GM12864 (cell line): ENCODE measurements around the gene CD19.

Experiments used
- DNase-seq: peaks from one replicate; pipeline ENCODE4 v3.0.0-alpha.2; 2011; ENCODE audit warnings: low read depth
- H3K4me3 ChIP-seq: 2 replicates; pipeline ENCODE4 v1.5.1; 2011; ENCODE audit warnings: mild to moderate bottlenecking, low read depth, low read length, control low read depth
- CTCF ChIP-seq: IDR thresholded peaks from 2 replicates; pipeline ENCODE4 v1.5.1; 2011; ENCODE audit warnings: low read depth, mild to moderate bottlenecking, moderate library complexity, low read length, control low read depth, inconsistent platforms; ENCODE audit errors: missing control alignments

Gene CD19

DNA sequence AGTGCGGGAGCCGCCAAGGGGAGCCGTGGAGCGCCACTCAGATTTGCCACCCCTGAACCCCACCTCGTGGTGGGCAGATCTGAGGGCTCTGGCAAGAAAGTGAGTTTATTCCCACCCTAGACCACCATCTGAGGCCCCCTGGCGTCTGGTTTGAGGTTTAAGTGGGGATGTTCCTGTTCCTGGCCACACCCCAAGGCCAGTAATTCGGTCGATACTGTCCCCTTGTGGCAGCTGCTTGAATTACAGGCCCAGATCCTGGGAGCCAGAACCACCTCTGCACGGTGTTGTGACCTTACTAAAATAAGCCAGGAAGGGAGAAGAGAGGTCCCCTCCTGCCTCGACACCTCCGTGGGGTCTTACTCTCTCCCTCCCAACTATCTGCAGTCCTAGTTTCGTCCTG, 49.7 kb downstream of the CD19 start:
- H3K4me3 ChIP-seq: no peak overlapping the region
- peak; percentile 92 for TF ChIP-seq CTCF
- DNase-seq: no peak

- TF ChIP-seq CTCF: no peak
- no peak for DNase-seq
- no peak overlapping the region for H3K4me3 ChIP-seq
Measured at GRCh38 chr16:28982418-28982817, 50.6 kb downstream of the CD19 start.

GRCh38 chr16:28982949-28983348, 51.2 kb downstream of the CD19 start:
- TF ChIP-seq CTCF: no peak
- H3K4me3 ChIP-seq: no peak overlapping the region
- no peak for DNase-seq

DNA sequence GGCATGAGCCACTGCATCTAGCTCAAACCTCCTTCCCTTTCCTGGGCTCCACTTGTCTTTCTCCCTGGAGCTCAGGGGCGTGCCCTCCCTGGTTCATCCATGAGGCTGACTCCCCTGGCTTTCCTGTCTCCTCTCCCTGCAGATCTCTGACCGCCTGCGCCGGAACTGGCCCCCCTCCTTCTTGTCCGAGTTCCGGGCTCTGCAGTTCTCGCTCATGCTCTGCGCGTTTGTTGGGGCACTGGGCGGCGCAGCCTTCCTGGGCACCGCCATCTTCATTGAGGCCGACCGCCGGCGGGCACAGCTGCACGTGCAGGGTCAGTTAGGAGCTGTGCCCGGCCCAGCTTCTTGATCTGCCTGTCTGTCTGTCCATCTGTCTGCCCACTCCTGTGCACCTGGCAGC, 51.9 kb downstream of the CD19 start:
- TF ChIP-seq CTCF: no peak
- no peak for DNase-seq
- H3K4me3 ChIP-seq: no peak overlapping the region

- H3K4me3 ChIP-seq: no peak overlapping the region
- no peak for DNase-seq
- TF ChIP-seq CTCF: no peak
Measured at GRCh38 chr16:28984091-28984490, 52.3 kb downstream of the CD19 start.

DNA sequence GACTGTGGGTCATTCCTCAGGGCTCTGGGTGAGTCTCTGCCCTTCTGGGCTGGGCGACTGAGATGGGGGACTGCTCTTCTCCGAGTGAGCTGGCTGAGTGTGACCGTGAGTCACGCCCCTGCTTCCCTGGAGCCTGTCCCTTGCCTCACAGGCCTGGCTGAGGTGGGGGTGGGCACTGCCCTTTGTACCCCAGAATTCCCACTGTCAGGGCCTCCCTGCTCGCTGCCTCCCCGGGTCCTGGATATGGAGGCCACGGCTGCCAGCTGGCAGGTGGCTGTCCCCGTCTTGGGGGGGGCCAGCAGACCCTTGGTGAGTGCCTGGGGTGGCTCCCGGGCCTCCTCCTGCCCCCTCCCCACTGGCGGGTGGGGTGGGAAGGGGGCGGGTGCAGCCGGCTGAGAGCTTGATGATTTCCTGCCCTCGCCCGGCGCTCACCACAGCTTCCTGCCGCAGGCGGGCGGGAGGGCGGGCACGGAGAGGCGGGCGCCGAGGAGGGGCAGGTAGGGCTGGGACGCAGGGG, 52.9 kb downstream of the CD19 start, which contains the start of gene LAT:
Gene LAT, plus strand, starts transcription at position 434 of the 517 bp plus-strand sequence. CDS start 366 bp downstream, outside the sequence.
- peak within 1 kb of the TSS; percentile 45 for H3K4me3 ChIP-seq
- DNase-seq: no peak
- TF ChIP-seq CTCF: no peak
